GM11168 (cell line): ENCODE measurements around the gene NTMT1.

Source experiments
- in situ Hi-C: fragments of 300-500 bp; cut with MboI; formaldehyde crosslinking; loops from one replicate; pipeline ENCODE4 v1.12.0; 2022; ENCODE audit warnings: low sequenced_read_pairs; ENCODE audit not compliant: unreplicated experiment

NTMT1 gene

DNA sequence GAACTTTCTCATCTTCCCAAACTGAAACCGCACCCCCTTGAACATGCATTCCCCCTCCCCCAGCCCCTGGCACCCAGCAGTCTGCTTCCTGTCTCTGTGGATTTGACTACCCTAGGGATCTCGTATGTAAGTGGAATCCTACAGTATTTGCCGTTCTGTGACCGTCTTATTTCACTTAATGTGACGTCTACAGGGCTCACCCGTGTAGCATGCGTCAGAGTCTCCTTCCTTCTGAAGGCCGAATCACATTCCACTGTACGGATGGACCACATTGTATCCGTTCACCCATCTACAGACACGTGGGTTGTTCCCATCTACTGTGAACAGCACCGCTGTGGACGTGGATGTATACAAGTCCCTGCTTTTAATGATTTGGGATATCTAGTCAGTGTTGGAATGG, 44.0 kb downstream of the NTMT1 start:
- in situ Hi-C loops, result no loop called here

DNA sequence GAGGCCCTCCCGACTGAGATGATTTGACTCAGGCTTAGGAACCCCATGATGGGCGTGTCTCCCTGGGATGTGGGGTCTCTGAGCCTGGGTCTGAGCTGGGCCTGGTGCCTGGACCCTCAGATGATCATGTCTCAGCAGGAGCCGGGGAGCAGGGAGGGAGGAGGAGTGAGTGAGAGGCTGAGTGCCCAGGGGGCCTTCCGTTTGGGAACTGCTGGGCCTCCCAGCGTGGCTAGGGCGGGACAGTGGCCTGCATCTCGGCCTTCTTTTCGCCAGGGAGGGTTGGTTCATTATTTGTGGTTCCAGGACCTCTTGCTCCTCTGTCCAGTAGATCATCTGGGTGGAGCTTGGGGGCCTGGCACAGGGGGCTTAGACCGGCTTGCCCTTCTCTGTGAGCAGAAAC, 45.1 kb downstream of the NTMT1 start:
- in situ Hi-C loops, result no loop called here

DNA sequence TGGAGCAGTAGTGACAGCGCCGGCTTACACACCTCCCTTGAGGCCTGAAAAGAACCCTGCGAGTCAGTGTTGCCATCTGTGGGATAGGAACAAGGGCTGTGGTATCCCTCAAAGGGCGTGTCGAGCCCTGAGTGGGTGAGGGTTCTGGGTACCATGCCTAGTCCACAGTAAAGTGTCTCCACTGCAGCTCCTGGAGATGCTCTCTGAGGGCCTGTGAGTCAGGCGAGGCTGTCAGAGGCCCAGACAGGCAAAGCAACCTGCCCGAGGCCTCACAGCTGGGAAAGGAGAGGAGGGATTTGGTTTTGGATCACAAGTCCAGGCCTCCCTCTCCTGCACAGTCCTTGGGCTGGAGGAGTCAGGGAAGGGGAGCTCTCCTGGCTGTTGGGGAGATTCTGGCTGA, 45.6 kb downstream of the NTMT1 start:
- in situ Hi-C loops, result no loop called here

DNA sequence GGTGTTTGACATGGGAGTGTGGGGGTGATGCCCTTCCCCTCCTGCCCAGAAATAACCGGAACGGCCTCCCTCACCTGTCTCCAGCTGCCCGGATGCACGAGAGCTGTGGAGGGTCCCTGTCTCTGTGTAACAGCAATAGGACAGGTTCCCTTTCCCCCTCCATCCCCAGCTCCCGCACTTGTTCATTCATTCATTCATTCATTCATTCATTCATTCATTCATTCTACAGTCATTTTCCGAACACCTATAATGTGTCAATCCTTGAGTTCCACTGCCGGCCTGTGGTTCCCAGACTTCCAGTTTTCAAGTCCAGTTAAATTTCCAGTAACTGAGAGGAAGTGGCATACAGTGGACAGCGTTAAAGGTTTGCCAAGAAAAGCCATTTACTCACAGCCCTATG, 46.7 kb downstream of the NTMT1 start:
- in situ Hi-C loops, result no loop called here

DNA sequence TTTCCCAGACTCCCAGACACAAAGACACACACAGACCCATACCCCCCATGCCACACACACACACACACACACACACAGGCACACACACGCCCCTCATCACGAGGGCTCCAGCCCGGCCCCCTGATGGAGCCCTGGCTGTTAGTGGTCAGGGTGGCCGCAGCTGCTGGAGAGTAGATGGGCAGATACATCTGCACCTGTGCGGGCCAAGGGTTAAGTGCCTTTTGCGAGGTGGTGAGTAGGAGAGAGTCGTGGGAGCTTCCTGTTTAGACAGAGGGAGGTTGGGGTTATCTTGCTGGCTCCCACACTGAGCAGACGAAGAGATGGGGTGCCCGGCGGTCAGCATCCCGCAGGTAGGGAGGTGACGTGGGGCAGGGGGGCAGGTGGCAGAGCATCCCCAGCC, 47.6 kb downstream of the NTMT1 start:
- in situ Hi-C loops, result no loop called here

DNA sequence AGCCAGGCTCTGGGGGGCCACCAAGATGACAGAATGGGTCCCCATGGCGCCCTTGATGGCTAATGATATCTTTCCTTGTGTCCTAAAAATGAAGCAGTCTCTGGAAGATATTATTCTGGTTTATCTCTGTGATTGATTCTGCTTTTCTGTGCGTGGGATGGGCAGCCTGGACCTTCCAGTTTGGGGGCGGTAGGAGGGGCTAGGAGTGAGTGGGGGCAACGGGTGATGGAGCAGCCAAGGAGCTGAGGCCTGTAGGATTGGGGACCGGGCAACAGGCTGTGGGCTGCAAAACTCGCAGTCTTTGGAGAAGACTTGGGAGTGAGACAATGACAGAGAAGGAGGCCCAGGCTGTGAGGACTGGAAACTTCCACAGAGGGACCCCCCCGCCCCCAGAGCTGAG, 48.3 kb downstream of the NTMT1 start:
- in situ Hi-C loops, result no loop called here

DNA sequence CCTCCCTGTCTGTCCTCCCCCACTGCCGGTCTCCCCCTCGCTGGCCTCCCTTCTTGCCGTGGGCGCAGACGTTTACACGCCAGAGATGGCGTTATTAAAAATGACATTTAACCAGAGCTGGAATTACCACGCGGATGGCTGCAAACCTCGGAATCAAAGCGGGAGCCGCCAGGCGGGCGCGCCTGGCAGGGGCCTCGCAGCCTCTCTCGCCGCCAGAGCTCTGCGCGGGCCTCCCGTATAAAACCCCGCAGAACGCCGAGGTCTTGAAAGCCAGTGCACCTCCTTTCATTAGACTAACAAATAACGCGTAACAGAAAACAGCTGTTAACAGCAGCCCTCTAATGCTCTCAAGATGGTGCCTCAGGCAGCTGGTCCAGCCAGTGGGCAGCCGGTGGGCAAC, 49.7 kb downstream of the NTMT1 start:
- in situ Hi-C loops, result no loop called here

DNA sequence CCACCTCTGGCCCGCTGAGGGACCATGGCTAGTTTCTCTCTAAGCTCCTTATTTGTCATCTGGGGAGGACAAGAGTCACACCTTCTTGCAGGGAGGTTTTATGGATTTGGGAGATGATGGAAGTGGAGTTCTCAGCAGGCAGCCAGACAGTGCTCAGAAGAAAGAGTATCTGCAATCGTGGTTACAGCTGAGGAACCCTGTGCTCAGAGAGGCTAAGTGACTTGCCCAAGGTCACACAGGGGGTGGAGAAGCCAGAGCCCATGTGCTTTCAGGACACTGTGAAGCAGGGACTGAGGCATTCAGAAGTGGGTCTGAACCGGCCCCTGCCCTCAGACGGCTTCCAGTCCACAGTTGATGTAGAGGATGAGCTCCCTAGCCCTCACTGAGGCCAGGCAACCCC, 50.3 kb downstream of the NTMT1 start:
- in situ Hi-C loops, result no loop called here

DNA sequence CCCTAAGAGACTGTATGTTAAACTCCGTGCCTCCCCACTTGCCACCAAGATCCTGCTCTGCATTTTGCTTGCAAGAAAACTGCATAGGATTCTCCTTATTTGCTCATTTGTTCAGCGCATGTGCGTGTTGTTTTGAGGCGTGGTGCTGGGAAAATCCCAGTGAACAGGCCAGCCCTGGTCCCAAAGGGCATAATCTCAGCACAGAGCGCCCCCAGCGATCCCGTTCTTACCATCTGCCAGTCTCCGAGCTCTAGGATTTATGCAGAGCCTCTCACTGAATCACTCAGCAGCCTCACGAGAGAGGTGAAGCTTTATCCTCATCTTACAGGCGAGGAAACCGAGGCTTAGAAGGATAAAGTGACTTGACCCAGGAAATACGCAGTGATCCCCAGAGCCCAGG, 51.0 kb downstream of the NTMT1 start:
- in situ Hi-C loops, result no loop called here

DNA sequence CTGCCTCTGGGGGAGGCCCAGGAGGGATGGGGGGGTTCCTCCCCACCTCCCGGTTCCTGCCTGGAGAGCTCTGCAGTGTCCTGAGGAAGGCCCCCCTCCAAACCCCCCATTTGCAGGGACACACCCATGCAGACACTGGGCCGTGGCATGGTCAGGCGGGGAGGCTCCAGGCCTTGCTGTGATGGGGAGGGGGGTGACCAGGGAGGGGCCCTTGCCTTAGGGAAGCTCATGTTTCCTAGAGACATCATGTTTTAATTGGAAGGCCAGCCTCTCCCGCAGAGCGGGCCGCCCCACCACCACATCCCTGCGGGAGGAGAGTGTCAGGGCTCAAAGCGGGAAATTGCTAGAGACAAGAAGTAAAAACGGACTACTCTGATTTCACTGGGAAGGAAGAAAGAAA, 51.5 kb downstream of the NTMT1 start:
- in situ Hi-C loops, result no loop called here

DNA sequence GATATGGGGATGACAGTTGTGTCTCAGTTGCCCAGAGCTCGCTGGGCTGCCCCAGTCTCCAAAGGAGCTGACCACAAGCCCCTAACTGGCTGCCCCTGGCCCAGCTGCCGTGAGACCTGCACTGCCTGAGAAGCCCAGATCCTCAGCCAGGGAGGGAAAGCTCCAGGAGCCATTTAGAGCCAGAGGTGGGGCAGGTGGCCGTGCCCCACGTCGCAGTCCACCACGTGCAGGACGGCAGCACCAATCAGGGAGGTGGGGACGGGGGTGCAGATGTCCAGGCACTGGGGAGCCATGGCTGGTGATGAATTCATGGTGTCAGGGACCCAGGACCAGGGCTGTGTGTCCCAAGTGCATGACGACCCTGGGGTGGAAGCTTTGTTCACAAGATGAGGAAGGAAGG, 52.9 kb downstream of the NTMT1 start:
- in situ Hi-C loops, result no loop called here

DNA sequence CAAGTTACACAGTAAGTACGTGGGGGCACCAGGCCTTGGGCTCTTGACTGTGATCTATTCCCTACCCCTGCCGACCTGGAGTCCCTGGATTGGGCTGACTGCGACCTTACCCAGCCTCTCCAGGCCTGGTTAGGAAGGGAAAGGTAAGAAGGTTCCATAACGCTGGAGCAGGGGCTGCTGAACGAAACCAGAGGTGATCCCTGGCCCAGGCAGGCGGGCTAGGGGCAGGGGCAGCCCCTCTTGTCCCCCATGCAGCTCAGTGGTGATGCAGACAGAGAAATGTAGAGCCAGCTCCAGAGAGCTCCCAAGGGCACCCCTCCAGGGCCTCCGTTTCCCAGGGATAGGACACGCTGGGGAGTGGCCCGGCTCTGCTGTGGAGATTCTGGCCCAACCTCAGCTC, 53.6 kb downstream of the NTMT1 start:
- in situ Hi-C loops, result no loop called here

DNA sequence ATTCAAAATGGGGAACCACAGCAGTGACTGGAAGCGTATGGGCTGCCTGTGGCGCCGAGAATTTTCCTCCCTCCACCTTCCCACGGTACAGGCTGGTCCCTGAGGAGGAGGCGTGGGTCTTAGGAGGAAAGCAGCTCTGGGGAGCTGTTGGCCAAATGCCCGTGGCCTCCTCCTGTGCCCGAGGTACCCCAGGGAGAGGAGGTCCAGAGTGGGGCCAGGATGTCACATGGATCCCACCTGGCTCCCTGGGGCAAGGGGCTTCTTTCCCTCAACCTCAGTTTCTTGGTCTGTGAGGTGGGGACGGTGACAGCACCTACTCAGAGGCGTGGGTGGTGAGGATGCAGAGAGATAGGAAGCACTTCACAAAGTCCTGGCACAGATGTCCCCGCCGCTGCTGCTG, 56.0 kb downstream of the NTMT1 start:
- in situ Hi-C loops, result no loop called here

DNA sequence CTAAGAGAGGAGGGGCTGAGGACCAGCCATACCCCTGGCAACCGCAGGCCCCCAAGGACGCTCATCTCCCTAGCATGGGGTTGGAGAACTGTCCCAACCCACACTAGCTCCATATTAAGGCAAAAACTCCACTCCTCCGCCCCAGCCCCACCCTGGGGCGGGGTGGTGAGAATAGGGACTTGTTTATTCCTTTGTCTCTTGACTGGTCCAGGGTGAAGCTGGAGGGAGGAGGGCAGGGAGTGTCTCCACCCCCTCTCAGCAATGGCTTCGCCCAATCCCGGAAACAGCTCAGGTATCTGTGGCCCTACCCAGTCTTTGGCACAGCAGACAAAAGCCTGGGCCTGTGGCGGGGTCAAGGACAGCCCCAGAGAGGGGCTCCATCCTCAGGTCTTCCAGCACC, 56.4 kb downstream of the NTMT1 start:
- in situ Hi-C loops, result no loop called here

DNA sequence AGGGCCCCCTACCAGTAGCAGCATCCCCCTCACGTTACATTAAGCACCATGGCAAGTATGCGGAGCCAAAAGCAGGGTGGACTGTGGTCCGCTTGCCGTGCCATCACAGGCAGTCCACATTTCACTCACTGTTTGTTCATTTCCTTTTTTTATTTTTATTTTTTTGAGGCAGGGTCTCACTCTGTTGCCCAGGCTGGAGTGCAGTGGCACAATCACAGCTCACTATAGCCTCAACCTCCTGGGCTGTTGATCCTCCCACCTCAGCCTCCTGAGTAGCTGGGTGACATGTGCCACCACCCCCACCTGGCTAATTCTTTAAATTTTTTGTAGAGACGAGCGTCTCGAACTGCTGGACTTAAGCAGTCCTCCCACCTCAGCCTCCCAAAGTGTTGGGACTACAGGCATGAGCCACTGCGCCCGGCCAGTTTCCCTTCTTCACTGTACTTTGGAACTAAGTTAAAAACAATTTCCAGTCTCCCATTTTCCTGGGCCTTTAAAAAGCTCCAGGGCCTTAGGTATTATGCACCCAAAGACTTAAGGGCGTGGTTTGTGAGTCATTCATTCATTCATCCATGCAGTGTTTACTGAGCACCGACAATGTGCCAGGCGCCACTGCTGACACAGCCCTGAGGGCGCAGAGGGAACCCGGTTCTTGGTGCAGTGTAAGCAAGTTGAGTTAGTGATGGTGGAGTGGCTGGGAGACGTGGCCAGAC, 59.4 kb downstream of the NTMT1 start:
- in situ Hi-C loops, result no loop called here
